NCI-H1436 (cell line): ENCODE measurements around the gene PRR16.

Experiments
- DNase-seq: peaks from one replicate; lab custom pipeline; 2025; lab: John Stamatoyannopoulos, UW

The PRR16 gene

GRCh38 chr5:120576588-120576987, 112.5 kb downstream of the PRR16 start:
- no peak for DNase-seq

GRCh38 chr5:120582635-120583034, 118.5 kb downstream of the PRR16 start:
- DNase-seq: no peak

GRCh38 chr5:120586646-120587045, 122.5 kb downstream of the PRR16 start:
- DNase-seq: no peak

GRCh38 chr5:120591911-120592310, 127.8 kb downstream of the PRR16 start:
- no peak for DNase-seq

DNA sequence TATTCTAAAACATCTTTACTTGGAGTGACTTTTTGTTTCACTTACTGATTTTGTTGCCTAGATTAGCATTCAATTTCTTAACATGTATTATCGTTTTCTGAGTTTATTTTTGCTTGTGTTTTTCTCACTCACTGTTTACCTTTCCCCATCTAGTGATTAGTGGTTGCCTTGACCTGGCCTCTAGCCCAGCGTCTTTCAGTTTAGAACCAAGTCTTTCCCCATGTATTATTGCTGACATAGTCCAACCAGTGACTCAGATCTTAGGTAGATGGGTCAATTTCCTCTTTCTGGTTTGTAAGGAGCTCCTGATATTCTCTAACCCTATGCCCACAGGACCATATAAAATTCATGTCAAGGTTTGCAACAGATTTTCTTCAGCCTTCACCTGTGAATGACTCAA, 135.5 kb downstream of the PRR16 start:
- DNase-seq: no peak

DNA sequence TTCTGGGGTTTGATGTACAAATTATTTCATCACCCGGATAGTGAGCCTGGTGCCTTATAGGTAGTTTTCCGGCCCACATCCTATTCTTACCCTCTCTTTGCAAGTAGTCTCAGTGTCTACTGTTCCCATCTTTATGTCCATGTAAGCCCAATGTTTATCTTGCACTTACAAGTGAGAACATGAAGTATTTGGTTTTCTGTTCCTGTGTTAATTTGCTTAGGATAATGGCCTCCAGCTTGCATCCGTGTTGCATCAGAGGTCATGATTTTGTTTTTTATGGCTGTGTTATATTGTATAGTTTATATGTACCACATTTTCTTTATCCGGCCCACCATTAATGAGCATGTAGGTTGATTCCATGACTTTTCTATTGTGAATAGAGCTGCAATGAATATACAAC, 136.5 kb downstream of the PRR16 start:
- no peak for DNase-seq

DNA sequence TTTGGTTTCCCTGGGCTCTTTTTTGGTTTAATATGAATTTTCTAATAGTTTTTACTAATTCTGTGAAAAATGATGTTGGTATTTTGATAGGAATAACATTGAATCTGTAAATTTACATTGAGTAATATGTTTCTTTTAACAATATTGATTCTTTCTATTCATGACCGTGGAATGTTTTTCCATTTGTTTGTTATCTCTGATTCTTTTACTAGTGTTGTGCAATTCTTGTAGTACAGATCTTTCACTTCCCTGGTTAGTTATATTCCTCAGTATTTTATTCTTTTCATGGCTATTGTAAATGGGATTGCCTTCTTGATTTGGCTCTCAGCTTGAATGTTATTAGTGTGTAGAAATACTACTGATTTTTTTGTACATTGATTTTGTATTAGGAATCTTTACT, 137.9 kb downstream of the PRR16 start:
- DNase-seq: no peak

DNA sequence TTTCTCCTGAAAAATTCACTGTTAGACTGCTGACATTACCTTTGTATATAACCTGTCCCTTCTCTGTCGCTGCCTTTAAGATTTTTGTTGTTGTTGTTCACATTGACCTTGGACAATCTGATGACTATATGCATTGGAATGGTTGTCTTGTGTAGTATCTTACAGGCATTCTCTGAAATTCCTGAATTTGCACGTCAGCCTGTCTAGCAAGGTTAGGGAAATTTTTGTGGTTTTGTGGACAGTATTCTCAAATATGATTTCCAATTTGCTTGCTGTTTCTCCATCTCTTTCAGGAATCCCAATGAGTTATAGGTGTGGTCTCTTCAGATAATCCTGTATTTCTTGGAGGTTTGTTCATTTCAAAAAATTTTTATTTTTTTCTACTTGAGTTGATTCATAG, 140.8 kb downstream of the PRR16 start:
- DNase-seq: no peak

DNA sequence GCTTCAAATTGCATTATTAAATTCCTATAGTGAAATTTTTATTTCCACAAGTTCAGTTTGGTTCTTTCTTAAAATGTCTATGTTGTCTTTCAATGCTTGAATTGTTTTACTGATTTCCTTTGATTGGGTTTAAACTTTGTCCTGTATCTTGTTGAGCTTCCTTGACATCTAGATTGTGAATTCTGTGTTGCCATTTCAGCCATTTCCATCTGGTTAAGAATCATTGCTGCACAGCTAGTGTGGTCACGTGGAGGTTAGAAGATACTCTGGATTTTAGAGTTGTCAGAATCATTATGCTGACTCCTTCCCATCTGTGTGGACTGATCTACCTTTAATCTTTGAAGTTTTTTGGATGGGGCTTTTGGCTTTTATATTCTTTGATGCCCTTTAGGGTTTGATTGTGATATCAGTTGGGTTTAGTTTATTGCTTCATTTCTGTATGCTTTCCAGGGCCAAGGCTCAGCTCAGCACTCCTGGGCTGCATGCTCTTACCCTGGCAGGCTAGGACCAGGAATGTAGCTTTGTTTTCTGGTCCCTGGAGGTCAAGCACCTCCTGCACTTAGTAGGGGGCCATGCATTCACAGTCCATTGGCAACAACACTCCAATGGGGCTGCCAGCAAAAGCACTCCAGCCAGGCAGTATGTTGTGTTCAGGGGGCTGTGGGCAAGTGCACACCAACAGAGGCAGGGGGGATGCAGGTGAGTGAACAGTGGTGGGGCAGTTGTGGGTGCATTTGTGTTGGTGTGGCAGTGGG, 141.4 kb downstream of the PRR16 start:
- DNase-seq: no peak

DNA sequence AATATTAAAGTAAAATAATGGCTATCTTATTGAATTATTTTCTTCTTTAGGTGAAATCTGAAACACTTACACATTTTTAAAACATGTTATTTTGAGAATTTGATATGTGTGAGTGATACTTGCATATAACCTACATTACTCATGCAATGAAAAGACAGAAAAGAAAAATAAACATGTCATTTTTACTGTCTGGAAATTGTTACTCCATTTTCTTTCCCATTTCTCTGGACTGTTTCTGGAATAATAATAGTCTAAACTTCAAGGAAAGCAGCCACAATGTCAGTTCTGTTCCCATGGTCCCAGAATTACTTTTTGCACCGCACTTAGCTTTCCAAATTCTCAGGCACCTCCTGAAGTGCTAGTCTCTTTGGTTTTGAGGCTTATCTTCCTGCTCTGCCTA, 145.5 kb downstream of the PRR16 start:
- no peak for DNase-seq

GRCh38 chr5:120610145-120610544, 146.0 kb downstream of the PRR16 start:
- DNase-seq: no peak

DNA sequence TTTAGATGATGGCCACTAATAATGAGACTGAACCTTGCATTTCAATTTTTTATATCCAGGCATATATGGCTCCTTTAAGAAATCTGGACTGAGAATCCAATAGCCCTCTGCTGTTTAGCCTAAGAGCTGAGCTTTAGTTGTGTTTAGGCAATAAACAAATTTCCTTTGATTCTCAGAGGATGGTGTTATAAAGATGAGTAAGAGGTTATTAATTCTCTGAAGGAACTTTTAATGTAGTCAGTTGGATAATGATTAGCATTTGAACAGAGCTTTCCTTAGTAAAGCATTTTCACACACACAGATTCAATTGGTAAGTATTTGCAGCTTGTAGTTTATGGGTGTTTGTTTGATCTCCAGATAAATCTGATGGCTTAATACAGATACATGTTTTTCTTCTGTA, 149.6 kb downstream of the PRR16 start:
- no peak for DNase-seq

- DNase-seq: no peak
Observed at GRCh38 chr5:120614531-120615180, 150.6 kb downstream of the PRR16 start.

- DNase-seq: no peak
Observed at GRCh38 chr5:120615967-120616645, 152.0 kb downstream of the PRR16 start.

DNA sequence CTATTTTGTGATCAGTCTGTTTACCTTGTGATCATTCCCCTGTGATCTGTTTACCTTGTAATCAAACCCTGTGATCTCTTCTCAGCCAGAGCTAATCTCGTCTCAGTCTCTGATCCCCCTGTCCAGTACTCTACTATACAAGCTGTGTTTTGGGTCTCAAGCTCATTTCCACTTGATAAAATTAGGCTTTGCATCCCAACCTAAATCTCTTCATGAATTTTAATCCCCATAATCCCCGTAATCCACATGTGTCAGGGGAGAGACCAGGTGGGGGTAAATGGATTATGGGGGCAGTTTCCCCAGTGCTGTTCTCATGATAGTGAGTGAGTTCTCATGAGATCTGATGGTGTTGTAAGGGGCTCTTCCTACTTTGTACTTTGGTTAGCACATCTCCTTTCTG, 157.2 kb downstream of the PRR16 start:
- no peak for DNase-seq

GRCh38 chr5:120624021-120624563, 160.0 kb downstream of the PRR16 start:
- no peak for DNase-seq

- DNase-seq: no peak
Observed at GRCh38 chr5:120628156-120628555, 164.1 kb downstream of the PRR16 start.

DNA sequence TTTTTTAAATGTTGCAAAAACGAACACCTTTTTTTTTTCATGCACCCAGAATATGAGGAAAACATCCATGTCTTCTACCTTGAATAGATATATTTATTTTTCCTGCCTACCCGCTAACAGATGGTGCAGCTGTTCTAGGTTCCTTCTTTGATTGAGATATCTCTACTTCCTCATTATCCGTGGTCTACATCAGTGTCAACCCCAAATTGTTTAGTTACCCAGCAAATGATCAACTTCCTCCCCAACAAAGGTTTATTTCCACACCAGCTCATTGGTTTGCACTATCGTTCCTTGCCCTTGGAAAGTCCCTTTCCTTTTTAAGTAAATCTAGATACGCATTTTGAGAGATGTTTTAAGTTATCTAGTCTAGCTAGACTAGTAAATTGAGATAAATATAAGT, 166.4 kb downstream of the PRR16 start:
- no peak for DNase-seq

GRCh38 chr5:120631611-120632010, 167.5 kb downstream of the PRR16 start:
- no peak for DNase-seq

DNA sequence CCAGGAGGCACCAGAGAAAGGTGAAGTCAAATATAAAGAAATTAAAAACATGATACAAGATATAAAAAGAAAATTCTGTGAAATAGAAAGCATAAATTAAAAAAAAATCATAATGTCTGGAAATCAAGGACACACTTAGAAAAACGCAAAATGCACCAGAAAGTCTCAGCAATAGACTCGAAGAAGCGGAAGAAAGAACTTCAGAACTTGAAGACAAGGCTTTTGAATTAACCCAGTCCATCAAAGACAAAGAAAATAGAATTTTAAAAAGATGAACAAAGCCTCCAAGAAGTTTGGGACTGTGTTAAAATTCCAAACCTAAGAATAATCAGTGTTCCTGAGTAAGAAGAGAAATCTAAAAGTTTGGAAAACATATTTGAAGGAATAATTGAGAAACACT, 168.3 kb downstream of the PRR16 start:
- no peak for DNase-seq

- DNase-seq: no peak
Observed at GRCh38 chr5:120638449-120638848, 174.3 kb downstream of the PRR16 start.

GRCh38 chr5:120640778-120641177, 176.7 kb downstream of the PRR16 start:
- DNase-seq: no peak

GRCh38 chr5:120644516-120644915, 180.4 kb downstream of the PRR16 start:
- no peak for DNase-seq
